SK-N-SH (cell line): ENCODE measurements around the gene CDH18.

Source experiments
- CTCF ChIP-seq: fragments of 200-600 bp; sonication (generic); IDR thresholded peaks from 2 replicates; pipeline ENCODE4 v1.6.1; 2017; ENCODE audit warnings: antibody characterized with exemption, mild to moderate bottlenecking, moderate library complexity
- EZH2phosphoT487 ChIP-seq: fragments of 200-600 bp; sonication (generic); IDR thresholded peaks from 2 replicates; pipeline ENCODE4 v1.6.1; 2017; ENCODE audit warnings: low read depth, mixed run types, mild to moderate bottlenecking, antibody characterized with exemption, moderate library complexity, borderline replicate concordance
- GABPA ChIP-seq: IDR thresholded peaks from 2 replicates; pipeline ENCODE4 v1.4.0; 2012; ENCODE audit warnings: low read depth, mild to moderate bottlenecking
- PBX3 ChIP-seq: IDR thresholded peaks from 2 replicates; pipeline ENCODE4; 2012
- POLR2AphosphoS5 ChIP-seq: IDR thresholded peaks from 2 replicates; pipeline ENCODE4 v1.6.1; 2012; ENCODE audit warnings: low read depth, low read length
- RAD21 ChIP-seq: IDR thresholded peaks from 2 replicates; pipeline ENCODE4 v1.6.1; 2012; ENCODE audit warnings: mild to moderate bottlenecking, low read length
- SIN3A ChIP-seq: IDR thresholded peaks from 2 replicates; pipeline ENCODE4 v1.6.1; 2012; ENCODE audit warnings: low read depth, mild to moderate bottlenecking, low read length, moderate library complexity, borderline replicate concordance
- SMC3 ChIP-seq: IDR thresholded peaks from 2 replicates; pipeline ENCODE4 v1.6.1; 2012; ENCODE audit warnings: low read depth, low read length, improper control_type of control experiment
- TAF1 ChIP-seq: IDR thresholded peaks from 2 replicates; pipeline ENCODE4 v1.6.1; 2012; ENCODE audit warnings: low read depth, mild to moderate bottlenecking, low read length, moderate library complexity, borderline replicate concordance
- TCF12 ChIP-seq: IDR thresholded peaks from 2 replicates; pipeline ENCODE4 v1.4.0; 2012
- USF1 ChIP-seq: IDR thresholded peaks from 2 replicates; pipeline ENCODE4 v1.4.0; 2012; ENCODE audit warnings: low read depth, borderline replicate concordance
- USF2 ChIP-seq: fragments of 150-350 bp; IDR thresholded peaks from 2 replicates; pipeline ENCODE4 v1.6.1; 2017; ENCODE audit warnings: antibody characterized with exemption, low read length, low read depth, borderline replicate concordance

- TF ChIP-seq CTCF (no peak), TCF12 (no peak), SIN3A (no peak), USF1 (no peak), TAF1 (no peak), USF2 (no peak), POLR2AphosphoS5 (no peak), EZH2phosphoT487 (no peak), GABPA (no peak), RAD21 (no peak), SMC3 (no peak), PBX3 (no peak)
Measured at GRCh38 chr5:19555876-19556275, 432.1 kb downstream of the CDH18 start.
